IMR-90 (cell line): ENCODE results near the gene OR6C65. TPM values are rescaled to one million over a fixed set of nuclear protein-coding genes. Genes with fewer than 3 reads are reported as not detected.
"Not testable (repeated sequence)": the region's sequence is repeated elsewhere in the genome, so short reads cannot be mapped to it uniquely, and the experiment has no call there.

Experiments
- ATAC-seq: fragments of 200-7000 bp; cut with Tn5 transposase; 2 replicates; pipeline ENCODE4 v1.9.1; 2020; ENCODE audit warnings: low read depth, mild to moderate bottlenecking, moderate library complexity
- BruUV-seq: library from RNA; stranded (reverse); fragments of 400-500 nt; replicated peaks from 2 replicates; lab custom pipeline; 2021; lab: Mats Ljungman, UMichigan
- CTCF ChIA-PET: fragments of 300-600 bp; formaldehyde crosslinking; extraction: SDS; loops from one replicate; lab custom pipeline; 2021; ENCODE audit warnings: antibody characterized with exemption; lab: Yijun Ruan, JAX
- POLR2A ChIA-PET: fragments of 300-600 bp; sonication (Branson Sonifier 250); formaldehyde crosslinking; loops from one replicate; lab custom pipeline; 2022; ENCODE audit warnings: antibody characterized with exemption; ENCODE audit not compliant: unreplicated experiment; lab: Charles Lee
- DNase-seq: peaks from one replicate; pipeline ENCODE4 v3.0.0; 2013
- H2AFZ ChIP-seq: replicated peaks from 2 replicates; pipeline ENCODE3; 2013; ENCODE audit warnings: low read length, mild to moderate bottlenecking; ENCODE audit not compliant: poor library complexity
- H2AK5ac ChIP-seq: 2 replicates; pipeline ENCODE4 v1.6.1; 2013; ENCODE audit warnings: low read depth, low read length, inconsistent platforms
- H2AK9ac ChIP-seq: replicated peaks from 2 replicates; pipeline ENCODE3; 2013; ENCODE audit warnings: mild to moderate bottlenecking, low read depth, low read length, moderate library complexity; ENCODE audit not compliant: poor library complexity
- H2BK120ac ChIP-seq: 2 replicates; pipeline ENCODE4 v1.6.1; 2013; ENCODE audit warnings: low read depth, low read length, inconsistent platforms
- H2BK15ac ChIP-seq: 3 replicates; pipeline ENCODE4 v1.6.1; 2013; ENCODE audit warnings: low read depth, low read length, inconsistent platforms
- H2BK20ac ChIP-seq: 2 replicates; pipeline ENCODE4 v1.6.1; 2013; ENCODE audit warnings: low read depth, mild to moderate bottlenecking, inconsistent platforms, low read length, moderate library complexity
- H2BK5ac ChIP-seq: 2 replicates; pipeline ENCODE4 v1.6.1; 2013; ENCODE audit warnings: mild to moderate bottlenecking, low read depth, low read length, inconsistent platforms; ENCODE audit not compliant: poor library complexity, severe bottlenecking
- H3K14ac ChIP-seq: replicated peaks from 2 replicates; pipeline ENCODE4 v1.6.1; 2013; ENCODE audit warnings: low read depth, low read length, inconsistent platforms
- H3K18ac ChIP-seq: 2 replicates; pipeline ENCODE4 v1.6.1; 2013; ENCODE audit warnings: low read depth, low read length, control low read depth
- H3K23ac ChIP-seq: 2 replicates; pipeline ENCODE4 v1.6.1; 2013; ENCODE audit warnings: low read depth, low read length, inconsistent platforms
- H3K27ac ChIP-seq: 2 replicates; pipeline ENCODE4 v1.5.1; 2013; ENCODE audit warnings: mild to moderate bottlenecking, control low read depth, low read length; ENCODE audit not compliant: insufficient read depth
- H3K27me3 ChIP-seq: 2 replicates; pipeline ENCODE4 v1.6.1; 2013; ENCODE audit warnings: low read length; ENCODE audit not compliant: control insufficient read depth, insufficient read depth
- H3K36me3 ChIP-seq: 2 replicates; pipeline ENCODE4 v1.6.1; 2013; ENCODE audit warnings: low read length, mixed read lengths; ENCODE audit not compliant: control insufficient read depth, insufficient read depth
- H3K4ac ChIP-seq: 2 replicates; pipeline ENCODE4 v1.6.1; 2013; ENCODE audit warnings: low read depth, low read length, inconsistent platforms
- H3K4me1 ChIP-seq: 2 replicates; pipeline ENCODE4 v1.6.1; 2013; ENCODE audit warnings: low read length, mixed read lengths; ENCODE audit not compliant: control insufficient read depth, insufficient read depth
- H3K4me2 ChIP-seq: 2 replicates; pipeline ENCODE4 v1.6.1; 2013; ENCODE audit warnings: low read depth, mild to moderate bottlenecking, control low read depth, low read length, moderate library complexity
- H3K4me3 ChIP-seq: 2 replicates; pipeline ENCODE4 v1.5.1; 2013; ENCODE audit warnings: low read depth, mild to moderate bottlenecking, control low read depth, low read length, moderate library complexity; ENCODE audit not compliant: insufficient read depth
- H3K56ac ChIP-seq: 2 replicates; pipeline ENCODE4 v1.6.1; 2013; ENCODE audit warnings: low read length, inconsistent platforms; ENCODE audit not compliant: insufficient read depth; ENCODE audit errors: extremely low read depth
- H3K79me1 ChIP-seq, 2 experiments: 2 replicates each; pipeline ENCODE4 v1.6.1; 2013; ENCODE audit warnings: low read length in 2 of 2, inconsistent platforms in 1 of 2, low read depth in 1 of 2
- H3K9ac ChIP-seq: 2 replicates; pipeline ENCODE4 v1.6.1; 2013; ENCODE audit warnings: low read depth, low read length, control low read depth
- H3K9me1 ChIP-seq: 2 replicates; pipeline ENCODE4 v1.6.1; 2013; ENCODE audit warnings: low read length, inconsistent platforms; ENCODE audit not compliant: insufficient read depth
- H3K9me3 ChIP-seq: 2 replicates; pipeline ENCODE4 v1.6.1; 2013; ENCODE audit warnings: low read length; ENCODE audit not compliant: control insufficient read depth, insufficient read depth
- H4K20me1 ChIP-seq: 2 replicates; pipeline ENCODE4 v1.6.1; 2013; ENCODE audit warnings: low read length, inconsistent platforms; ENCODE audit not compliant: insufficient read depth
- H4K5ac ChIP-seq: 2 replicates; pipeline ENCODE4 v1.6.1; 2013; ENCODE audit warnings: mild to moderate bottlenecking, low read depth, low read length, control low read depth
- H4K8ac ChIP-seq, 2 experiments: 2 replicates each; pipeline ENCODE4 v1.6.1; 2013; ENCODE audit warnings: low read depth in 2 of 2, low read length in 2 of 2, control low read depth in 1 of 2, inconsistent platforms in 1 of 2
- H4K91ac ChIP-seq: 2 replicates; pipeline ENCODE4 v1.6.1; 2013; ENCODE audit warnings: low read depth, low read length, inconsistent platforms; ENCODE audit not compliant: insufficient read depth
- WGBS, 2 experiments: methylation state at CpG; one replicate each; pipeline versions ENCODE4 v1.1.5 to v1.1.7; 2013; ENCODE audit warnings: missing lambda C conversion rate in 2 of 2; ENCODE audit not compliant: insufficient read length in 1 of 2; ENCODE audit errors: extremely low coverage in 2 of 2; 5-methylcytosine and 5-hydroxymethylcytosine counted together
- dilution Hi-C: fragments of 300-500 bp; cut with HindIII; formaldehyde crosslinking; loops from one replicate; pipeline ENCODE4 v1.14.3; 2018; ENCODE audit warnings: low sequenced_read_pairs; ENCODE audit not compliant: unreplicated experiment
- in situ Hi-C: fragments of 300-500 bp; cut with MboI; formaldehyde crosslinking; loops from 3 replicates; pipeline ENCODE4 v1.14.3; 2019; ENCODE audit warnings: low sequenced_read_pairs, inconsistent platforms, mixed read lengths
- intact Hi-C: fragments of 100-400 bp; cut with micrococcal nuclease; formaldehyde crosslinking; loops from 2 replicates; pipeline ENCODE4 v1.10.0; 2022
- polyA plus RNA-seq, 3 experiments: library from polyadenylated mRNA; depleted of rRNA; stranded (reverse); fragments of >200 nt; gene quantifications; 2 replicates each; pipeline ENCODE4 v1.2.3, GENCODE V29; 2012; ENCODE audit warnings: low replicate concordance in 1 of 3
- total RNA-seq: library from RNA; depleted of rRNA; stranded (reverse); fragments of >200 nt; gene quantifications from 2 replicates; pipeline ENCODE4 v1.2.3, GENCODE V29; 2012

OR6C65 gene
- total and polyA plus RNA-seq, 2 of the 4 experiments (the other 2 are of a cell fraction): not detected

GRCh38 chr12:55413498-55414388, 13.4 kb downstream of the OR6C65 start:
- BruUV-seq, POLR2A ChIA-PET, H3K23ac ChIP-seq, H2AK5ac ChIP-seq, CTCF ChIA-PET, H3K27me3 ChIP-seq, H2BK5ac ChIP-seq, H4K8ac ChIP-seq, H2BK120ac ChIP-seq, H2AK9ac ChIP-seq, ATAC-seq, H2BK15ac ChIP-seq, intact Hi-C loops, in situ Hi-C loops, H4K5ac ChIP-seq, DNase-seq, H3K14ac ChIP-seq, H3K4me1 ChIP-seq, H3K4me3 ChIP-seq, H2AFZ ChIP-seq, H4K91ac ChIP-seq, H3K9ac ChIP-seq, H3K79me1 ChIP-seq, H3K27ac ChIP-seq, H3K18ac ChIP-seq, H3K9me3 ChIP-seq, H3K4ac ChIP-seq, H3K56ac ChIP-seq, H3K4me2 ChIP-seq, H2BK20ac ChIP-seq, H3K36me3 ChIP-seq, dilution Hi-C loops, H3K9me1 ChIP-seq, H4K20me1 ChIP-seq: not testable (repeated sequence)
- no CpG with 5 or more reads among the region's 6 CpGs for WGBS, 2 experiments

DNA sequence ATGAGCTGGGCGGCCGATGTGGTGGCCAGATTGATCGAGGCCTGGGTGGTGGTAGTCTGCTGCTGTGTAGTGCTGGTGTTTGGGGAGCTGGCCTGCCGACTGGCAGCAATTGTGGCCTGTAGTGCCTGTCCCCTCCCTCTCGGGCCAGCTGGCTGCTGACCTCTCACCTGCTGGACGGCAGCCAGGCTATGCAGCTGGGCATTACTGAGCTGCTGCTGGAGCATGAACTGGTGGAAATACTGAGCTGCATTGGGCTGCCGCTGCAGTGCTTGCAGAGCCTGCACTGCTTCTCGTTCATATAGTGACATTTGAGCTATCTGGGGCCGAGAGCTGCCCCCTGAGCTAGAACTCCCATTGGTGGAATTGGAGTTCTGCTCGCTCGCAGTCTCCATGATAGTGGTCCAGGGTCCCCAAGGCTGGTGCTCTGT, 14.1 kb downstream of the OR6C65 start:
- H2AK9ac ChIP-seq, H2BK120ac ChIP-seq, H2BK20ac ChIP-seq, H3K4me2 ChIP-seq, H3K4me3 ChIP-seq, intact Hi-C loops, in situ Hi-C loops, H3K4ac ChIP-seq, H2BK5ac ChIP-seq, H4K8ac ChIP-seq, DNase-seq, CTCF ChIA-PET, H3K27ac ChIP-seq, H3K36me3 ChIP-seq, H3K4me1 ChIP-seq, ATAC-seq, H4K5ac ChIP-seq, H3K9me1 ChIP-seq, H2AK5ac ChIP-seq, H3K9me3 ChIP-seq, H3K9ac ChIP-seq, H3K56ac ChIP-seq, H3K18ac ChIP-seq, H3K27me3 ChIP-seq, H2AFZ ChIP-seq, BruUV-seq, H4K91ac ChIP-seq, H3K23ac ChIP-seq, POLR2A ChIA-PET, dilution Hi-C loops, H2BK15ac ChIP-seq, H3K79me1 ChIP-seq, H4K20me1 ChIP-seq, H3K14ac ChIP-seq: not testable (repeated sequence)
- 0% methylated on average over 1 of the region's 11 CpGs; no CpG with 5 or more reads in 1 of the 2 experiments for WGBS, 2 experiments
